Kidney epithelial cell (primary cell): ENCODE measurements around the gene GPR153. TPM values are rescaled to one million over a fixed set of nuclear protein-coding genes. Genes with fewer than 3 reads are reported as not detected.

Source experiments
- DNase-seq: peaks from one replicate; pipeline ENCODE4 v3.0.0-alpha.2; 2010; ENCODE audit warnings: low read depth
- H3K27me3 ChIP-seq: 2 replicates; pipeline ENCODE4 v1.6.0; 2011; ENCODE audit warnings: low read length; ENCODE audit not compliant: control insufficient read depth, insufficient read depth
- H3K36me3 ChIP-seq: 2 replicates; pipeline ENCODE4 v1.5.1; 2011; ENCODE audit warnings: low read length; ENCODE audit not compliant: control insufficient read depth, insufficient read depth
- H3K4me3 ChIP-seq: 2 replicates; pipeline ENCODE4 v1.5.1; 2011; ENCODE audit warnings: low read depth, mild to moderate bottlenecking, control low read depth, low read length
- total RNA-seq: library from RNA; depleted of rRNA; stranded (reverse); fragments of >200 nt; gene quantifications from 2 replicates; pipeline ENCODE4 v1.2.3, GENCODE V29; 2015
- TF ChIP-seq, protein P1 (sequence below): IDR thresholded peaks from 2 replicates; pipeline ENCODE4 v1.5.1; 2011; ENCODE audit warnings: mild to moderate bottlenecking, moderate library complexity, low read length, control low read depth, inconsistent platforms; ENCODE audit not compliant: insufficient read depth, poor library complexity, severe bottlenecking

Gene GPR153
- total RNA-seq, 1 donor from 2014 or later: 11.4 TPM

DNA sequence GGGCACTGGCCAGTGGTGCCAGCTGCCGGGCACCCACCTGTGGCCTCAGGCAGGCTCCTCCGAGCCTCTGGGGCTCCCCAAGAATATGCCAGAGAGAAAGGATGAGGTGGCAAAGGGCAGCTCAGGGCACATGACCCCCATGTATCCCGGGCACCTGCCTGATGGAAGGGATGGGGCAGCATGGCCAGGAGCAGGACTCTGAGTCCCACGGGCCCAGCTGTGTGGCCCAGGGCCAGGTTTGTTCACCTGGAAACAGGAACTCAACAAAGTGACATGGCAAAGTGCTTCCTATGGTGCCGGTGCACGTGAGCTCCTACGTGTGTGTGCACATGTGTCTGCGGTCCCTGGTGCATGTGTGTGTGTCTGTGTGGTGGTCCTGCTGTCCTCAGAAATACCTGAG is 9.5 kb upstream of the GPR153 start:
- H3K36me3 ChIP-seq: no peaks in the 10 kb centered on the region
- H3K4me3 ChIP-seq: no peak overlapping the region
- TF ChIP-seq, protein P1, sequence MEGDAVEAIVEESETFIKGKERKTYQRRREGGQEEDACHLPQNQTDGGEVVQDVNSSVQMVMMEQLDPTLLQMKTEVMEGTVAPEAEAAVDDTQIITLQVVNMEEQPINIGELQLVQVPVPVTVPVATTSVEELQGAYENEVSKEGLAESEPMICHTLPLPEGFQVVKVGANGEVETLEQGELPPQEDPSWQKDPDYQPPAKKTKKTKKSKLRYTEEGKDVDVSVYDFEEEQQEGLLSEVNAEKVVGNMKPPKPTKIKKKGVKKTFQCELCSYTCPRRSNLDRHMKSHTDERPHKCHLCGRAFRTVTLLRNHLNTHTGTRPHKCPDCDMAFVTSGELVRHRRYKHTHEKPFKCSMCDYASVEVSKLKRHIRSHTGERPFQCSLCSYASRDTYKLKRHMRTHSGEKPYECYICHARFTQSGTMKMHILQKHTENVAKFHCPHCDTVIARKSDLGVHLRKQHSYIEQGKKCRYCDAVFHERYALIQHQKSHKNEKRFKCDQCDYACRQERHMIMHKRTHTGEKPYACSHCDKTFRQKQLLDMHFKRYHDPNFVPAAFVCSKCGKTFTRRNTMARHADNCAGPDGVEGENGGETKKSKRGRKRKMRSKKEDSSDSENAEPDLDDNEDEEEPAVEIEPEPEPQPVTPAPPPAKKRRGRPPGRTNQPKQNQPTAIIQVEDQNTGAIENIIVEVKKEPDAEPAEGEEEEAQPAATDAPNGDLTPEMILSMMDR: no peak
- H3K27me3 ChIP-seq: no peaks in the 10 kb centered on the region
- DNase-seq: no peak

DNA sequence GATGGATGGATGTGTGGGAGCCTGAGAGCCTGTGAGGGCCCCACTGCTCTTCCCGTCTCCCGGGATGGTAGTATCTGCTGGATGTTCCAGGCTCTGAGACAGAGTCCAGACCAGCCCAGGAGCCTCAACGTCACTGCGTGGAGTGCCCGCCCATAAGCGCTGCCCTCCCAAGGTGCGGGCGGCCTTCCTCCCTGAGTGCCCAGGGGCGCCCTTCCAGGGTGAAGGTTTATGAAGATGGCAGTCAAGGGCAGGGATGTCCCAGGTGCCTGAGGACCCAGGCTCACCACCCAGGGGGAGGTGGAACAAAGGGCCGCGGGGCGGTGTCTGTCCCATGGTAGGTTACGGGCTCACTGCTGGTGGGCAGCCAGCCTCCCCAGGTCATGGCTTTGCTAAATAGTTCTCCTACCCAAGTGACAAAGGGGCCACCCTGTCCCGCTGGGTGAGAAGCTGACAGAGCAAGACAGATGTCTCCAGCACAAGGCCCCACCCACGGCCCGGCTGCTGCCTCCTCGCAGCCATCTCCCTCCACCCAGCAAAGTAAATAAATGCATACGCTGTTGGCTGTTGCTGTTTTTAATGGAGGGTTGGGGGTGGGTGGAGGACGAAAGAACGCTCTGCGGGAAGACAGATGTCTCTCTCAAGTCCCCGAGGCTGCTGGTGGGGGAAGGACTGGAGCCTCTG is 9.0 kb upstream of the GPR153 start:
- Histone ChIP-seq H3K4me3 (no peak overlapping the region), H3K36me3 (no peaks in the 10 kb centered on the region), H3K27me3 (no peaks in the 10 kb centered on the region)
- DNase-seq: no peak
- TF ChIP-seq, protein P1: no peak

DNA sequence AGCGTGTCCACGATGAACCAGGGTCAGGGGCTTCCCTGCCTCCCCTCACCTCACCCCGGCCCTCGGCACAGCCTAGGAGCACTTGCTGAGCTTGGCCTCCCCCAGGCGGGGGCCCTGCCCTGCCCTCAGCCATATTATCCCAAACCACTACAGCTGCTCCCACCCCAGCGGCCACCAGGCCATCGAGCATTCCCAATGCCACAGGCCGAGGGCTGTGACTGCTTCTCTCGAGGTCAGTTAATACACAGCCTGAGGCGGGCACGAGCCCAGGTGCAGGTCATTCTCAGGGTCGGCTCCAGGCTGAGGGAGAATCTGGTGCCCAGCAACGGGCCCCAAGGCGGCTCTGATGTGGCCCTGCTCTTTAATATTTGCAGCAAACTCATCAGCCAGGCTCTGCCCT is 8.4 kb upstream of the GPR153 start:
- H3K4me3 ChIP-seq: no peak overlapping the region
- no peak for DNase-seq
- no peaks in the 10 kb centered on the region for H3K27me3 ChIP-seq
- TF ChIP-seq, protein P1: no peak
- H3K36me3 ChIP-seq: no peaks in the 10 kb centered on the region

DNA sequence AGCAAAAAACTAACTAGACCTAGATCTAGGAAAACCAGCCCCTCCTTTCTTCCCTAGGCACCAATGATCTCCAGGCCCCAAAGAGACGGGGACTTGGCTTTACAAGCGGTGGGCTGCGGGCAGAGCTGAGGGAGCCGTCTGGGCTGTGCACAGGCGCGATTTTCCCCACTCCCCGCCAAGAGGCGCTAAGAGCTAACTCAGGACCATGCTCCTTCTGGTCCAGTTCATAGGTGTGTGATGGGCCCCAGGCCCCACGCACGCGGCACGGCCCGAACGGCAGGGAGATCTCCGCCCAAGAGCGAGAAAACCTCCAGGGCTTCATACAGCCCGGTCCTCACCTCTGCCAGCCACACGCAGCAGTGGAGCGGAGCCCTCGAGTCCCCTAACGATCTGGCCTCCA is 7.5 kb upstream of the GPR153 start:
- TF ChIP-seq, protein P1: peak; percentile 31
- Histone ChIP-seq H3K4me3 (no peak overlapping the region), H3K27me3 (no peaks in the 10 kb centered on the region), H3K36me3 (no peaks in the 10 kb centered on the region)
- no peak for DNase-seq

DNA sequence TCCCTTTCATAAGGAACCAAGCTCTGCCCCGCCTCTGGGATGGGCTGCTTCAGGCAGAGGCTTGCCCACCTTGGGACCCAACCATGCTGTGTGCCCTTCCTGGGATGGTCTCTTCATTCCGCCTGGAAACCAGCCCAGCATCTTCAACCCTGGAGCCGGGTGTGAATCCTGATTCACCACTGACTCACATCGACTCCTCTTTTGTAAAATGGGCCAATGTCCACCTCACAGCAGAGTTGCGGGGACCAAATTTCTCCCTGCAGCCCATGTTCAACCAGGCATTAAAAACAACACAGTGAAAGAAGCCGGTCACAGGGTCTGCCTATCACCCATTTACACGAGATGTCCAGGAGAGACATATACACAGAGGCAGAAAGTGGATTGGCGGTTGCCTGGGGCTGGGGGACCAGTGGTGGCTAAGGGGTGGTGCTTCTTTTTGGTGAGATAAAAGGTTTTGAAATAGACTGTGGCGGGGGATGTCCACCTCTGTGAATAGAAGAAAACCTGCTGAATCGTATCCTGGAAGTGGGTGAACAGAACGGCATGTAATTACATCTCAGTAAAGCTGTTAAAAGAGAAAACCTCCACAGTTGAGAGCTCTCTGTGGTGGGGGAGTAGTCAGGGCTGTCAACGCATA is 6.9 kb upstream of the GPR153 start:
- Histone ChIP-seq H3K4me3 (no peak overlapping the region), H3K36me3 (no peaks in the 10 kb centered on the region), H3K27me3 (no peaks in the 10 kb centered on the region)
- no peak for DNase-seq
- TF ChIP-seq, protein P1: no peak

DNA sequence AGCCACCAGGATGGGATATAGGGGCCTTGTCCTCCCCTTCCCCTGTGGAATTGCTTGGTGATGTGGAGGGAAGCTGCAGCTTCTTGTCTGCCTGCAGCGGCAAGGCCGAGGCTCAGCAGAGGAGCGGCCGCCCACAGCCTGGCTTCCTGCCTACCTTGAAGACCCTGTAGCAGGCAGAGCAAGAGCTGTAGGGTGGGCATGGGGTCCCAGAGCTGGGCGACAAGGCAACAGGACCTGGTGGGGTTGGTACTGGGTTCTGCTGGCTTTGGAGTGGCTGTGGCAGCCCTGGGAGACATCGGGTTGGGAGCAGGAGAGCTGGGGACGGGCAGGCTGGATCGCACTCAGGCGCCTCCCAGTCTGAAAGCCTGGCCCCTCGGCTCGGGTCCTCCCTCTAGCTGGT is 5.7 kb upstream of the GPR153 start:
- Histone ChIP-seq H3K27me3 (no peaks in the 10 kb centered on the region), H3K4me3 (no peak overlapping the region), H3K36me3 (no peaks in the 10 kb centered on the region)
- DNase-seq: no peak
- TF ChIP-seq, protein P1: no peak
